Right renal cortex interstitium (tissue), 3 donors: ENCODE data around the gene RAPH1. TPM values are rescaled to one million over a fixed set of nuclear protein-coding genes. Genes with fewer than 3 reads are reported as not detected.
A peak's percentile ranks its signal among the peaks of the same experiment; 100 is the strongest.
"Not testable (repeated sequence)": the region's sequence is repeated elsewhere in the genome, so short reads cannot be mapped to it uniquely, and the experiment has no call there.

Source experiments
- DNase-seq, 3 donors: peaks; one replicate each; pipeline ENCODE4 v3.0.0-alpha.2; 2013; ENCODE audit warnings: low read depth in 3 of 3, low spot score in 2 of 3
- polyA plus RNA-seq, 3 donors: library from polyadenylated mRNA; unstranded; fragments of 120-200 nt; gene quantifications; one replicate each; pipeline ENCODE4 v1.2.1, GENCODE V29; 2013; ENCODE audit not compliant: insufficient read length in 3 of 3

RAPH1 gene
- polyA plus RNA-seq, 3 donors, result 13.4 to 18.9 (median 16.0) TPM

DNA sequence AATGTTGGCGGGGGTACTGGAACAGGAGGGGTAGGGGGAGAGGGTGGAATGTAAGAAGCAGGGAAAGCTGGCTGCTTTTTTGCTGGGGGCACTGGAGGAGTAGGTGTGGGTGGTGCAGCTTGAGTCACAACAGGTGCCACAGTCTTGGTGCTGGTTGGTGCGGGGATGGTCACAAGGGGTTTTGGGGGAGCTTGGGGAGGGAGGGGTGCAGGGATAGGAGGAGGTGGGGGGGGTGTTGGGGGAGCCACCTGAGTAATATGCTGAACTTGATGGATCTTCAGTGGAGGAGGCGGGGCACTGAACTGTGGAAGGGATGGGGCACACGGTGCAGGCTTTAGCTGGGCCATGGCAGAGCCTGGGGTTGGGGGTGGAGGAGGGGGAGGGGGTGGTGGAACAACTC lies 94.4 kb downstream of the RAPH1 start:
- no peak for DNase-seq

DNA sequence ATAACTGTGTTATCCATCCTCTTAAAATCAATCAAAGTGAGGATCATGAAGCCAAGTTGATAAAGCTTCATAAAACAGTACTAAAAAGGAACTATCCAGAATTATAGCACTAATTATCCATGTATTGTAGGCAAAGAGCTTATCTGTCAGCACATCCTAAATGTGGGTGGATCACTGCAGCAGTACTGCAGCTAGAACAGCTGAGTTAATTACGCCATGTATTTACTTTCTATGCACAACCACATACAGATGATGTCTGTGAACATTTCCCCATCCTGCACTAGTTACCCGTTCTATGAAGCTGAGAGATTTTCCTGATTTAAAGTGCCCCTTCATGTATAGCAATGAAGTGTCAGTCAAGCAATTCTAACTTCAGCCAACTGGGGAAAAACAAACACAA lies 96.6 kb downstream of the RAPH1 start:
- DNase-seq, result no peak

DNA sequence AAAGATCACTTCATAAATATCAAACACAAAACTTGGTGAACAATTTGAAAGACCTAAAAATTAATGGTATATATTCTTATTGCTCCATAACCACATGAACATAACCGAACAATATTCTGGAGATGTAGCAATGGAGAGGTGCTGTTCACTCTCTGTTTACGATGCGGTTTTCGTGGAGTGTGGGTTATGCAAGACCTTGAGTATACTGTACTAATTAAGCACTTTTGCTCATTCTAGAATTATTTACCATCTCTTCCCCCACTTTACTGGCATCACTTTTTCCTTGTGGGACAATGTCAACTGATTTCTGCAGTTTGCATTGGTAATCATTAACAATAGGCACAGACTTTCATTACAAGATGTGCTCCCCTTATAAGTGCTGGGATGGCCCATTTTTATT lies 97.6 kb downstream of the RAPH1 start:
- DNase-seq, result no peak

DNA sequence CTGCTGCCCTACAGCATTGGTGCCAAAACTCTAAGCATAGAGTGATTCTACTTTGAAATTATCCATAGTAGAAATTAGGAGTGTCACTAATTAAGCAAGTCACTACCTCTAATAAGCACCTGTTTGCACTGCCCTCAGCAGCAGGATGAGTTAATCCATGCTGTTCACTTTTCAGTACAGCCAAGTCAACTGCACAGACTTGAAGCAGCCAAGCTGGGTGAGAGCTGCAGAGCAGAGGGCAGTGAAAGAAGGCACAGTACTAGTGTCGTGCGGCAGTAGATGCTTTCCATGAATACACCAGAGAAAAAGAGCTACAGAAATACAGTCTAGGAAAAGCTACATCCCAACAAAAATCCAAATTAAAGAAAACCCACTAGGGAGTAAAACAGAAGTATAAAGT lies 98.6 kb downstream of the RAPH1 start:
- DNase-seq, result no peak

DNA sequence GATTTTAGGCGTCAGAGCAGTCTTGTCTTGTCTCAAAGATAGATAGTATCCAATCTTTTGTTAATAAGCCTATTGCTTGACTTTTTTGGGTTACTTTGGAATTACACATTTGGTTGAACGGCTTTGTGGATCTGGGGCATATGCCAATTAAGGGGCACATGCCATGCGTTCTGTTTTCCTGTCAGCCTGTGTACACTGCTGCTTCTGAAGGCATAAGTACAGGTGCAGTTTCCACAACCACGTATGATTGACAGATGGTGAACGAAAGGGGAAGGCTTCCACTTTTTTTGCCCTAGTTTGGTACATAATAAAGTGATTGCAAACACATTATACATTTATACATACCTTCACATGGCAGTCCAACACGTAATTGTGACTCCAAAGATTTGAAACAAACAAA lies 102.3 kb downstream of the RAPH1 start:
- DNase-seq, result no peak

DNA sequence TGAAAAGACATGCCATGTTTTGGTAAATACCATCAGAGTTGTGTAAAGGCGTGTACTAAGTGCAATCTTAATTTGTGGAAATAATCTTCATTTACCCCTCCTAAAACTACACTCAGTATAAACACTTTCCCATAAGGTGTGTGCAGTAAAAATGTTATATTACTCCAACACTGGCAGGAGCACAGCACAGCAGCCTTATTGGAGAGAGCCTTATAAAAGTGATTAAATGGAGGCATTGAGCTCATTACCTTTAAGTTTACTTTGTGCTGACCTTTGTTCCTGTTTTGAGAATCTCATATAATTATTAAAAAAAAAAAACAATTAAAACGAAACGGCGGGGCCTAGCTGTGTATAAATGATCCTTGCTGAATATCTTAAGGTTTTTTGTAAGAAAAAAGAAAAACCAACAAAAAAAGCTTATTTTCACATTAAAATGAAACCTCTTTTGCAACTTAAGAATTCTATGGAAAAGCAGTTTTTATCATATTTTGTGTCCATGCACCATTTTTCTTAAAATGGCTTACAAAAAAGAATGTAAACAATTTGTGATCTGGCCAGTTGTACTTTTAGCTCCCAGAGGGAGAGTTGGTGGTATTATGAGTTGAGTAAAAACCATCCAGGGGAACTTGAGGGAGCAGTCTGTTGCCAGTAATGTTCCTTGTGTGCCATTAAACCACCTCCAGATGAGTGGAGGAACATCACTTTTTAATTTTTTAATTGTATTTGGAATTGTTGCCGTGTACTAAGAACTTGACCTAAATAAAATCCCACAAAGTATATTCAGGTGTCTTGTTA lies 103.5 kb downstream of the RAPH1 start:
- no peak for DNase-seq

DNA sequence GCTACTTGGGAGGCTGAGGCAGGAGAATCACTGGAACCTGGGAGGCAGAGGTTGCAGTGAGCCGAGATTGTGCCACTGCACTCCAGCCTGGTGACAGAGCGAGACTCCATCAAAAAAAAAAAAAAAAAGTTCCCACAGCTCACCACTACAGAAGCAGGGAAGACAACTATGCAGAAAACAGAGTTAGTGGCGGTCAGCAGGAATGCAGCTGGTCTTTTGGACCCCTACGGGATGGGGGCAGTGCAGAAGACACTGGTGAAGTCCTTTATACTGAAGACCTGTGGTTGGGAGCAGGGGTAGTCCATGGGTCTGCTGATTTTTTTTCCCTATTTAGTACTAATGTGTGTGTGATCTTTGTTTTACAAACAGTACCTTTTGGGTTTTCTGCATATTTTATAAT lies 105.5 kb downstream of the RAPH1 start:
- DNase-seq, result not testable (repeated sequence)

DNA sequence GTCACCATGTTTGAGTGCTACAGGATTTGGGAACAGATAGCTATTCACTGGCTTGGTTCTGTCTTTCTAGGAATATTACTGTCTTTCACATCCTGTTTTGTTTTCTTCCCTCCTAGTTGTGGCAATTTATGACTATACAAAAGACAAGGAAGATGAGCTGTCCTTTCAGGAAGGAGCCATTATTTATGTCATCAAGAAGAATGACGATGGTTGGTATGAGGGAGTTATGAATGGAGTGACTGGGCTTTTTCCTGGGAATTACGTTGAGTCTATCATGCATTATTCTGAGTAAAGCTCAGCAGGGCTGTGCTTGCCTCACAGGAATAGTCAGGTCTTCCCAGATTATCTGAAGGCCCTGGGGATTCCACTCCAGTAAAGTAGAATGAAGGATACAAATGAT lies 108.0 kb downstream of the RAPH1 start:
- no peak for DNase-seq

DNA sequence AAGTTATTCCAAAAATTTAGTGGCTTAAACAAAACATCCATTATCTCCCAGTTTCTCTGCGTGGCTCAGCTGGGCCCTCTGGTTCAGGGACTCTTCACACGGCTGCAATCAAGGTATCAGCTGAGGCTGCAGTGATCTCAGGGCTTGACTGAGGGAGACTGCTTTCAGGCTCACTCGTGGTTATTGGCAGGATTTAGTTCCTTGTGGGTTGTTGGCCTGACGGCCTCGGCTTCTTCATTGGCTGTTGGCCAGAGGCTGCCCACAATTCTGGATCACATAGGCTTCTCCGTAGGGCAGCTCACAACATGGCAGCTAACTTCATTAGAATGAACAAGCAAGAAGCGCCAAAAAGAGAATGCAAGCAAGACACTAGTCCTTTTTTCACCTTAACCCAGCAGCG lies 116.8 kb downstream of the RAPH1 start:
- no peak for DNase-seq

DNA sequence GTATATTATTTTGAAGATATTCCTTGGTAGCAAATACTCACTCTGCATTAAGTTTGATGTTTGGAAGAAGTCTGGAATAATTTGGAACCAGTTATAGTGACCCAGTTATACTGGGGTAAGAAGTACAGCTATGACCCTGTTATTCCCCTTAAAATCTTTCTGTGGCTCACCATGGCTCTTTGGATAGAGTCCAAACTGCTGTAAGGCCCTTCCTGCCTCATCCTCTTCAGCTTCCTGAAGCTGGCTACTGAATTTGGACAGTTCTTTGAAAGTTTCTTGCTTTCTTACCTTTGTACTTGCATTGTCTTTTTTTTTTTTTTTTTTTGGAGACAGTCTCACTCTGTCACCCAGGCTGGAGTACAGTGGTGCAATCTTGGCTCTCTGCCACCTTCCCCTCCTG lies 121.3 kb downstream of the RAPH1 start:
- no peak for DNase-seq

DNA sequence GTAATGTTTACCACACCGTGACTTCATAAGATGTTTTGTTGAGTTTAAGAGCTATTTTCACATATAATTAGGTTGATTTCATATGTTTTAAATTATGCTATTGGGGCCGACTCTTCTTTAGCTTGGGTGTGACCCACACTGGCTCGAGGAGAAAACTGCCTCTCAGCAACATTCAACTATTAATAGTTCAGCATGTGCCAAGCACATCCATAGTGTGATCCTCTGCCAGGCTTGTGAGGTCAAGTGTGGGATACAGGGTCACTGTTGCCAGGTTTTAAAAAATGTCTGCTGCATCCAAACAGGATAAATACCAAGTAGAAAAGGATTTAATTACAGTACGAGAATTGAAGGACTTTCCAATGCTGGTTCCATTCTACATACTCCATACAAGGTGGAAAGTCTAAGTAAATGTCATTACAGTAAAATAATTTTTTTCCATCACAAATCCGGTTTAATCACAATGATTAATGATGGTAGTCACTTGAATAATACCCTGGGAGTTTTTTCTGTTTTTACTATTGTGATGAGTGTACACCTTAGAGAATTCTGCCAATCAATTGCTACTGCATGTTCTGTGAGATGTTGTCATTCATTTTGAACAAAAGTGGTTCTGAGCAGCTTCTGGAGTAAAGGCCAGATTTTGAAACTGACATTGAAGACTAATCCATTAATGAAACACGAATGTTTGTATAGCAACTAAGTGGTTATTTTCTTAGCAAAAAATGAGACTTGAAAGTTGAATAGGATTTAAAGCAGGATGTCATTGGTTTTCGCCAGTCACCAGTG lies 122.4 kb downstream of the RAPH1 start:
- no peak for DNase-seq

DNA sequence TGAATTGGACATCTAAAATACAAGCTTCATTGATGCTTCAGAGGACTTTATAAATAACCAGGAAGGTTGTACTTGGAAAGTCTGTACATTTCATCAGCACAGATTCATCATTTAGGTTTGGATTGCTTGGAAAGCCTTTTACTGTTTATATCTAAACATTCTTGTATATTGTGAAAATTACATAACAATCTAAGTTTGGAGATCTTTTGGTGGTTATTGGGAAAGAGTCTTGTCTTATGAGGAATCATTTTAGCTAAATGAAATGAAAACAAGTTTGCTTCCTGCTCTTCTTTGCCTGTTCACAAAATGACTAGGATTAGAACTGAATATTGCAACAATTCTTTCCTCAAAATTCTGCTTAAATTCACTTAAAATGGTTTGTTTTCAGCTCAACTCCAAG lies 127.6 kb downstream of the RAPH1 start:
- DNase-seq, result no peak

DNA sequence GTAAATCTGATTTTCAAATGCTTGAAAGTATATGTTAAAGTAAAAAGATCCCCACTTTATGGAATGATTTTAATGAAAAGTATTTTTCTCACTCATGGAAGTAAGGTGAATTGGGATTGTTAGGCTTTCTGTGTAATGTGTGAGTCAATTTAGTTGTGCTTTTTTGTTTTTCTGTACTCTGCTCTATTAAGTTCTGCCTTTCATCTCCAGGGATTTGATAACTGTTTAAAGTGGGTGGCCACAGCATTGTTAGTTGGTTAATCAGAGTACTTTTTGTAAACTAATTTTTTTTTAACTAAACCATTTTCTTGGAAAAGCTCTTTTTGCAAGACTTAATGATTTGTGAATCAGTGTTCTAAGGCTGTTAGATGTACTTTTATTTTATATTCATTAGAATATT lies 130.1 kb downstream of the RAPH1 start:
- DNase-seq, result no peak

DNA sequence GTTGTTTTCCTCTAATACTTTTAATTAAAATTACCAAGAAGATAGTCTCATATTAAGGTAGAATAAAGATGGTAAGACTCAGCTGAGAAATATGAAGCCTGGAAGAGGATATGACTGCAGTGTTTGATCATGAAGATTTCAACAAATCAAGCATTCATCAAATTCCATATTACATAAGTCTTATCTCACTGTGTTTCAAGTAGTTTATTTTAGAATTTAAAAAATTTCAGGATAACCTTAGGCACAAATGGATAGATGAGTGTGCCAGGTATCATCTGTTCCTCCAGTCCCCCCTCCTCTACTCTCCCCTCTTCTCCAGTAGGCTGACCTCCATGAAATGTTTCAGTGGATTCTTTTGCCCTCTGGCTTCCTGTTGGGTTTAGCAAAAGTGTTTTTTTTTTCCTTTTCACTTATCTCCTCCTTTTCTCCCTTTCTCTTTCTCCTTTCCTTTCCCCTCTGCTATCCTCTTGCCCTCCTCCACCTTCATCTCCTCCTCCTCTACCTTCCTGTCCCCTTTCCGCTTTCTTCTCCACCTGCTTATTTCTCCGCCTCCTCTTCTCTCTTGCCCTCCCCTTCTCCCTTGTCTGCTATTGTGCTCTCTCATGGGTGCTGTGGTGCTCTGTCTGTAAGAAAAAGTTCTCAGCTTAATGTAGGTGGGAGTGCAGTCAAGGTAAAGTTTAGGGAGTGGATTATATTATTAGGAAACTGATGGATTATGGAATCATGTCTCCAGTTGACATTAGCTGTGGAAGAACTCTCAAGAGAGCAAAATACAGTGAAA lies 134.1 kb downstream of the RAPH1 start:
- no peak for DNase-seq

DNA sequence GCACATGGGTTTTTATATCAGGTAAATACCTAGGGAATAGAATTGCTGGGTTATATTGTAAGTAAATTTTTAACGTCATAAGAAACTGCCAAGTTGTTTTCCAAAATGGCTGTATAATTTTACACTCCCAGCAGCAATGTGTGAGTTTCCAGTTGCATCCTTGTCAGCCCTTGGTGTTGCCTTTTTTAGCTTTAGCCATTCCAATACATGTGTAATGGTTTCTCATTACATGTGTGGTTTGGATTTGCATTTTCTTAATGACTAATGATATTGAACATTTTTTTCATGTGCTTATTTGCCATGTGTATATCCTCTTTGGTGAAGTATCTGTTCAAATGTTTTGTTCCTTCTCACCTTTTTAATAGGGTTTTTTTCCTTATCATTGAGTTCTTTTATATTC lies 136.1 kb downstream of the RAPH1 start:
- no peak for DNase-seq

DNA sequence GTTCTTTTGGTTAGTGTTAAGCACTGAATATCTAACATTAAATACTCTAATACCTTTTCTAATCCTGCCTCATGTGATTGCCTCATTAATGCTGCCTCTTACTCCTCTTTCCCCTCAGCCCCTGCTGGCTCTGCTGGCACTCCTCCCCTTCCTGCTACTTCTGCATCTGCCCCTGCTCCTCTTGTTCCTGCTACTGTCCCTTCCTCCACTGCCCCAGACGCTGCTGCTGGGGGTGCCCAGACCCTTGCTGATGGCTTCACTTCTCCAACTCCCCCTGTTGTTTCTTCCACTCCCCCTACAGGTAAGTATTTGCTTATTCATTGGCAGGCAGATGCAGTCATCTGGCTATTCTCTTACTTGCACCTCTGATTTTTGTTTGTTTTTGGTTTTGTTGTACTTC lies 138.4 kb downstream of the RAPH1 start:
- DNase-seq, result no peak

DNA sequence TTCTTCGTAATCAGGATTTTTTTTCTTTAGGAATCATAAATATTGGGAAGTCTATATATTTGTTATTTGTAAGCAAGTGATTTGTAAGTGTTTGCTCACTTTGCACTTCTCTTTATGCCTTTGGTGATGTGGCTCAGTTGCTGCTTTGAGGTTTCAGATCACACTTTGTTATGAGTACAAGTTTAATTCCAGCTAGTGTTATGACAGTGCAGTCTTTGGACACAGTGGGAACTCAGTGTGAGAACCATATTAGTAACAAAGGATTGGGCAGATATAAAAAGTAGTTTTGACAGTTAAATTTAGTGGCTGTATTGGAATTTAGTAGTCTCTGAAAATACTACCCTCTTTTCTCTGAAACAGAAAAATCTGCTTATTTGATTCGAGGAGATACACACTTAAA lies 139.2 kb downstream of the RAPH1 start:
- DNase-seq, result no peak

DNA sequence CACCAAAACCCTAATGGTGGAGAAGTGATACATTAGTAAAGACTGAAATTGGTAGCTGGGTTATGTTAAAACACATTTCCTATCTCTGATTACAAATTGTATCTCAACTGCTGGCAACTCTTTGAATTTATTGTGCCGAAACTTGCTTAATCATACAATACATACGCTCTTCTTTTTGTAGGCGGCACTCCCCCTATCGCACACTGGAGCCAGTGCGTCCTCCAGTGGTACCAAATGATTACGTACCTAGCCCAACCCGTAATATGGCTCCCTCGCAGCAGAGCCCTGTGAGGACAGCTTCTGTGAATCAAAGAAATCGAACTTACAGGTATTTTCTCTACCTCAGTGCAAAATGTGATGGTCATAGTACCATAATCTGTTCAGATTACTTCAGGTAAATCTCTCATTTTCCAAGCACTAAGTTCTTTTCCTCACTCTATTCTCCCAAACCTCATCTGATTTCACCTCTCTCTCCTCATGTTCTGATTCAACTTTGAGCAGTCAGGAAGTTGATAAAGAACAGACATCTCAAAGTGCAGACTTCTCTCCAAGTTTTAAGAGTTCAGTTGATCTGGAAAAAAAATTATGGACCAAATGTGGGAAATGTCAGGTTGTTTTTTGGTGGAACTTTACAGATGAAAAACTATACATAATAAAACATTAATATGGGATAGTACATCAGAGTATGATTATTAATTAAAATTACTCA lies 140.4 kb downstream of the RAPH1 start:
- no peak for DNase-seq

DNA sequence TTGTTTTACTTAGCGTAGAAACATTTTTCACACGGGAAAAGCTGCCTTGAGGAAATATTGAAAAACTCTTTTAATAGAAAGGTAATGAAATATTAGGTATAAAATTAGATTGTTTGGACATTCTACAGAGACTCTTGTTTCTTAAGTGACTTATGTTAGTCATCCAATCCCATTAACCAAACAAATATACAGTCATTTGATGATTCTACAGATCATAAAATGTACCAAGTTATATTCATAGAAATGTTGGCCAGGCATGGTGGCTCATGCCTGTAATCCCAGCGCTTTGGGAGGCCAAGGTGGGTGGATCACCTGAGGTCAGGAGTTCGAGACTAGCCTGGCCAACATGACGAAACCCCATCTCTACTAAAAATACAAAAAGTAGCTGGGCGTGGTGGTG lies 146.9 kb downstream of the RAPH1 start:
- DNase-seq, result not testable (repeated sequence)

DNA sequence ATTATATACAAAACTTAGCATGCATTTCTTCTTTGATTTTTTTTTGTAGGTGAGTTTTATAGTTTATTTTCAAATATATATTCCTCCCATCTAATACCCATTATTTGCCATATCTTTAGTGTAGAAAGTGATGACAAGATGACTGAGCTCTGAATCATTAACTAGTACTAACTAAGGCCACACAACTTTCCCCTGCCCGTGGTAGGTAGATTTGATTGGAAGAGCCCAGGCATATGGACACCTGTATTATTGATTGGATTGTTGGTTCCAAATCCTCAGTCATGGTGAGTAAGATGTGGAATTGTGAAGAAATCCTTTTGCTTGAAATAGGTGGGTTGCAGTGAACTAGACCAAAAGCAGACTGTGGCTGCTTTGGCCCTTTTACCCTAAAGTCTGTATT lies 152.1 kb downstream of the RAPH1 start:
- DNase-seq, result no peak

DNA sequence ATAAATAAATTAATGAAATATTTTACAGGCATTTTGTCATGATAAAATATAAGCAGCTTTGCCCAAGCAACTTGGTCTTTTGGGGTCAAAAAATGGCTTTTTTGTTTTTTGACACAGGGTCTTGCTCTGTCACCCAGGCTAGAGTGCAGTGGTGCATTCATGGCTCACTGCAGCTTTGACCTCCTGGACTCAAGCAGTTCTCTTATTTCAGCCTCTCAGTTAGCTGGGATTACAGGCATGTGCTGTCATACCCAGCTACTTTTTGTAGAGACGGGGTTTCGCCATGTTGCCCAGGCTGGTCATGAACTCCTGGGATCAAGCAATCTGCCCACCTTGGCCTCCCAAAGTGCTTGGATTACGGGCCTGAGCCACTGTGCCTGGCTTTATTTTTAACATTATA lies 155.9 kb downstream of the RAPH1 start:
- peak in 2 of 3 donors; percentile 13 to 15 for DNase-seq
